Measurements from ENCODE around the gene OR4D1. TPM values are rescaled to one million over a fixed set of nuclear protein-coding genes. Genes with fewer than 3 reads are reported as not detected.

OR4D1 gene
- total RNA-seq, 2 experiments from 2014 or later, result 0.08 to 0.15 TPM

GRCh38 chr17:58187675-58188074, 39.5 kb downstream of the OR4D1 start:
- CTCF ChIA-PET, result no interaction called here
- POLR2A ChIA-PET, result no interaction called here

- ChIA-PET POLR2A (no interaction called here), CTCF (interaction anchor here (1.2 kb wide), 1 partner anchor 115 kb away, joined by 3 read pairs; no protein-coding TSS in a partner anchor)
Measured at GRCh38 chr17:58189436-58190146, 41.4 kb downstream of the OR4D1 start.

- ChIA-PET CTCF (interaction anchor here (0.6 kb wide), 1 partner anchor 66 kb away, joined by 6 read pairs; no protein-coding TSS in a partner anchor), POLR2A (no interaction called here)
Measured at GRCh38 chr17:58191241-58191896, 43.2 kb downstream of the OR4D1 start.

- ChIA-PET POLR2A (no interaction called here), CTCF (no interaction called here)
Measured at GRCh38 chr17:58192612-58193011, 44.4 kb downstream of the OR4D1 start, which contains the start of gene EPX. EPX (plus strand) TSS chr17:58192726; CDS start chr17:58192847, 121 bp downstream.

GRCh38 chr17:58193641-58194255, 45.6 kb downstream of the OR4D1 start:
- POLR2A ChIA-PET, result no interaction called here
- CTCF ChIA-PET, result no interaction called here

- CTCF ChIA-PET, result no interaction called here
- POLR2A ChIA-PET, result no interaction called here
Measured at GRCh38 chr17:58195518-58196123, 47.4 kb downstream of the OR4D1 start.

- CTCF ChIA-PET, result no interaction called here
- POLR2A ChIA-PET, result no interaction called here
Measured at GRCh38 chr17:58196610-58197009, 48.4 kb downstream of the OR4D1 start.

- POLR2A ChIA-PET, result interaction anchor here (0.8 kb wide), 1 partner anchor 19 kb away, joined by 3 read pairs; the partner anchor contains the start of gene MKS1
- CTCF ChIA-PET, result interaction anchor here (0.9 to 2.1 kb wide), 9 partner anchors 9 to 247 kb away, joined by 3 to 8 read pairs (median 3); no protein-coding TSS in a partner anchor
Measured at GRCh38 chr17:58200024-58200633, 51.9 kb downstream of the OR4D1 start.

GRCh38 chr17:58202859-58203258, 54.7 kb downstream of the OR4D1 start:
- POLR2A ChIA-PET, result no interaction called here
- CTCF ChIA-PET, result no interaction called here

- CTCF ChIA-PET, result no interaction called here
Measured at GRCh38 chr17:58204796-58205195, 56.6 kb downstream of the OR4D1 start.

GRCh38 chr17:58205936-58206335, 57.8 kb downstream of the OR4D1 start:
- CTCF ChIA-PET, result no interaction called here
- POLR2A ChIA-PET, result no interaction called here

More at GRCh38 chr17:58204796-58205195, 56.6 kb downstream of the OR4D1 start:
- POLR2A ChIA-PET, result no interaction called here

GRCh38 chr17:58207451-58207850, 59.3 kb downstream of the OR4D1 start:
- ChIA-PET POLR2A (no interaction called here), CTCF (interaction anchor here (1.2 kb wide), 1 partner anchor 9 kb away, joined by 3 read pairs; no protein-coding TSS in a partner anchor)

- POLR2A ChIA-PET, result no interaction called here
- CTCF ChIA-PET, result interaction anchor here (1.6 kb wide), 1 partner anchor 9 kb away, joined by 5 read pairs; no protein-coding TSS in a partner anchor
Measured at GRCh38 chr17:58208344-58208743, 60.2 kb downstream of the OR4D1 start.

Other genes with a start within 250 kb of the OR4D1 start
- under 1 TPM in 1 of 2 experiments, not detected in 1; 0.30 TPM for gene CUEDC1, start 193.0 kb upstream of the OR4D1 start, total RNA-seq
- gene VEZF1, start 160.1 kb upstream of the OR4D1 start, total RNA-seq, result 10 to 100 TPM; 21.7 to 23.3 TPM
- 100 to 1,000 TPM; 467 to 508 TPM for gene SRSF1, start 141.1 kb upstream of the OR4D1 start, total RNA-seq
- 10 to 100 TPM; 36.1 to 36.5 TPM for gene DYNLL2, start 65.0 kb upstream of the OR4D1 start, total RNA-seq
- not detected for gene OR4D2, start 18.6 kb downstream of the OR4D1 start, total RNA-seq
- not detected for gene EPX, start 44.3 kb downstream of the OR4D1 start, total RNA-seq
- 10 to 100 TPM; 26.4 to 31.8 TPM for gene MKS1, start 70.9 kb downstream of the OR4D1 start, total RNA-seq
- gene LPO, start 90.2 kb downstream of the OR4D1 start, total RNA-seq, result not detected
- gene MPO, start 132.6 kb downstream of the OR4D1 start, total RNA-seq, result not detected
- gene TSPOAP1, start 180.4 kb downstream of the OR4D1 start, total RNA-seq, result 1 to 10 TPM; 7.2 to 7.3 TPM
- gene SUPT4H1, start 203.8 kb downstream of the OR4D1 start, total RNA-seq, result 100 to 1,000 TPM; 128 to 143 TPM